PC-3 (cell line): Measurements from ENCODE around the gene ASTN2.

Source experiments
- EZH2 ChIP-seq: fragments of 300-600 bp; sonication (generic); IDR thresholded peaks from one replicate; pipeline ENCODE4 v1.6.1; 2017; ENCODE audit warnings: antibody characterized with exemption, mild to moderate bottlenecking, low read length; ENCODE audit not compliant: unreplicated experiment
- TF ChIP-seq, protein P1 (sequence below): fragments of 300-600 bp; sonication (generic); conservative IDR thresholded peaks from 2 replicates; pipeline ENCODE4 v1.5.1; 2017; ENCODE audit warnings: antibody characterized with exemption, low read depth, mild to moderate bottlenecking, low read length

DNA sequence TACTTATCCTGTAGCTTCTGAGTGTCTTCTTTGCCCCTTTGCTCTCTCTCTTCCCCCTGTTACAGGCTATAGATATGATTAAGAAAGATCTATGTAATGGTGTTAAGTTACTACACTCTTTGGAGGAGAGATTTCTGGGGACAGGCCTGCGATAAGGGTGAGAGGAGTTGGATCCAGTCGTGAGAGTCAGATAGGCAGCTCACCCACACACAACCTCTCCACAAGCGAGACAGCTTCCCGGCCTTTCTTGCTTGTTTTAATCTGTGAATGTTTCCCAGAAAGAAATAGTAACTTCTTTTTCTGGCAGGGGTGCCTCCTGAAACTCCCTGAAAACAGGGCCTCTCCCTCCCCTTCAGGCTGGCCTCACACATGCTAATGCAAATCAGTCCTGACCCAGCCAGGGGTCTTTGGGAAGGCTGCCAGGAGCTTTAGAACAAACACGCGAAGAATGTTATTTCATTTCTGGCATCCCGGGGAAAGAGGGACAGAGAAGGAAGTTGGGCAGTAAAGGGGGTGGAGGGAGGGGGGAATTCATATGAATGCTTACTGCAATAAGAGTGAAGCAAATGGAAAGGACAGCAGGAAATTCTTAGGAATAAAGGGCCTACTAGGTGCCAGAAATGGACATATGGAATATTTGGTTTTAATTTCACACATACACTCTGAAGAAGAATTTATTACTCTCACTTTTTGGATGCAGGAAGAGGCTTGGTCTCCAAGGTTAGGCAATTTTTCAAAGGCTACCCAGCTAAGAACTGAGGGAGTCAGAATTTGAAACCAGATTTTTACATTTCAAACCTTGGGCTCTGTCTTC lies 943.6 kb downstream of the ASTN2 start:
- TF ChIP-seq, protein P1, sequence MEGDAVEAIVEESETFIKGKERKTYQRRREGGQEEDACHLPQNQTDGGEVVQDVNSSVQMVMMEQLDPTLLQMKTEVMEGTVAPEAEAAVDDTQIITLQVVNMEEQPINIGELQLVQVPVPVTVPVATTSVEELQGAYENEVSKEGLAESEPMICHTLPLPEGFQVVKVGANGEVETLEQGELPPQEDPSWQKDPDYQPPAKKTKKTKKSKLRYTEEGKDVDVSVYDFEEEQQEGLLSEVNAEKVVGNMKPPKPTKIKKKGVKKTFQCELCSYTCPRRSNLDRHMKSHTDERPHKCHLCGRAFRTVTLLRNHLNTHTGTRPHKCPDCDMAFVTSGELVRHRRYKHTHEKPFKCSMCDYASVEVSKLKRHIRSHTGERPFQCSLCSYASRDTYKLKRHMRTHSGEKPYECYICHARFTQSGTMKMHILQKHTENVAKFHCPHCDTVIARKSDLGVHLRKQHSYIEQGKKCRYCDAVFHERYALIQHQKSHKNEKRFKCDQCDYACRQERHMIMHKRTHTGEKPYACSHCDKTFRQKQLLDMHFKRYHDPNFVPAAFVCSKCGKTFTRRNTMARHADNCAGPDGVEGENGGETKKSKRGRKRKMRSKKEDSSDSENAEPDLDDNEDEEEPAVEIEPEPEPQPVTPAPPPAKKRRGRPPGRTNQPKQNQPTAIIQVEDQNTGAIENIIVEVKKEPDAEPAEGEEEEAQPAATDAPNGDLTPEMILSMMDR: no peak
- no peak for TF ChIP-seq EZH2
